Activated CD8-positive, alpha-beta memory T cell treated with anti-CD3 and anti-CD28 coated beads, Interleukin-2, amount 50 U/mL, for 1 hour (primary cell): ENCODE data around the gene GPI.
"Not testable (repeated sequence)": the region's sequence is repeated elsewhere in the genome, so short reads cannot be mapped to it uniquely, and the experiment has no call there.

Experiments used
- DNase-seq: peaks from one replicate; pipeline ENCODE4 v3.0.0-alpha.2; 2020; ENCODE audit errors: extremely low read depth

The GPI gene

GRCh38 chr19:34364830-34365462 lies at the start of gene GPI:
TSS of gene GPI (plus strand) at chr19:34365196. CDS start at chr19:34365267, 71 bp downstream.
- DNase-seq: peak; percentile 20

DNA sequence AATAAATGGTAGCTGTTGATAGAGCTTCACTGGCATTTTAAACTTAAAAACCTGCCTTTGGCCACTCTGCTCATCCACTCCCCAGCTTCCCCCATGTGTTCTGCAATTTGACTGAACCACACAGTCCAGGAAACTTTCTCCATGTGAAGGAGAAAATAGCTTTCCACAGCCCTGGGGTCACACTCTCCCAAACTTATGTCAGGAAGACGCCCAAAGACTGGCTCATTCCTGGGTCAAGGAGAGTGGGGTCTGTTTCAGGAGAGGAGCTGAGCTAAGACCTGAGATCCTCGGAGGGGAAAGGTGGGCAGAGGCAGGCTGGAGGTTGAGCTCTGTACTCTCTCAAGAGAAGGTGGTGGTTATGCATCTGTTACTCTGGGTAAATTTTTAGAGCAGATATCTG lies 48.7 kb upstream of the GPI start:
- DNase-seq: no peak

- DNase-seq: no peak
Measured at GRCh38 chr19:34316741-34317301, 48.2 kb upstream of the GPI start.

GRCh38 chr19:34317311-34317927 lies 47.6 kb upstream of the GPI start:
- no peak for DNase-seq

DNA sequence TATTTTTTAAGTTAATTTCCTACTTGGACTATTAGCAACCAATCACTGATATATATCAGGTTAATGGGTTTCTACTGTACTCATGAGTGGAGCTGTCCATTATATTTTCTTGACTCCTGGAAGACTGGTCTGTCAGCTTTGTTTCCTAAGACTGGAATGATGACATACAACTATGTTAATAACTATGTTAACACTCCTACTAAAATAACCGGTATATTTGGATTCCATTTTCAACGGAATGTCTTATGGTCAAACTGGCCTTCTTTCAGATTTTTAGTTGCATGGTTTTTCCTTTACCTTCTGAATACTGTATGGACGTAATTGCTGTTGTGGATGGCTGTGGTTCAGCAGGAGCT lies 45.8 kb upstream of the GPI start:
- DNase-seq: no peak

DNA sequence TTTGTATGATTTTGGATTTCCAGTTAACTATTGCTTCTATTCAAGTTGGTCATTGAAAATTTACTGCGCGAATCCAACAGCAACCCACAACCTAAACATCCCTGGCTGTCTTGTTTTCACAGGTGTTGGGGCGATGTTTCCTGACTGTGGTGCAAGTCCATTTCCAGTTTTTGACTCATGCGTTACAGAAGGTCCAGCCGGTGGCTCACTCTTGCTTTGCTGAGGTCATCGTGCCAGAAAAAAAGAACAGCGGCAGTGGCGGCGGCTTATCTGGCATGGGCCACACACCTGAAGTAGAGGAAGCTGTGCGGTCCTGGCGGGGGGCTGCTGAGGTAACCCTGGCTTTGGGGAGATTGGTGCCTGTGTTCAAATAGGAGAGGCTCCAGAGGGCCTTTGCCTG lies 45.2 kb upstream of the GPI start:
- DNase-seq: no peak

- no peak for DNase-seq
Measured at GRCh38 chr19:34320277-34320676, 44.7 kb upstream of the GPI start.

- no peak for DNase-seq
Measured at GRCh38 chr19:34321735-34322134, 43.3 kb upstream of the GPI start.

DNA sequence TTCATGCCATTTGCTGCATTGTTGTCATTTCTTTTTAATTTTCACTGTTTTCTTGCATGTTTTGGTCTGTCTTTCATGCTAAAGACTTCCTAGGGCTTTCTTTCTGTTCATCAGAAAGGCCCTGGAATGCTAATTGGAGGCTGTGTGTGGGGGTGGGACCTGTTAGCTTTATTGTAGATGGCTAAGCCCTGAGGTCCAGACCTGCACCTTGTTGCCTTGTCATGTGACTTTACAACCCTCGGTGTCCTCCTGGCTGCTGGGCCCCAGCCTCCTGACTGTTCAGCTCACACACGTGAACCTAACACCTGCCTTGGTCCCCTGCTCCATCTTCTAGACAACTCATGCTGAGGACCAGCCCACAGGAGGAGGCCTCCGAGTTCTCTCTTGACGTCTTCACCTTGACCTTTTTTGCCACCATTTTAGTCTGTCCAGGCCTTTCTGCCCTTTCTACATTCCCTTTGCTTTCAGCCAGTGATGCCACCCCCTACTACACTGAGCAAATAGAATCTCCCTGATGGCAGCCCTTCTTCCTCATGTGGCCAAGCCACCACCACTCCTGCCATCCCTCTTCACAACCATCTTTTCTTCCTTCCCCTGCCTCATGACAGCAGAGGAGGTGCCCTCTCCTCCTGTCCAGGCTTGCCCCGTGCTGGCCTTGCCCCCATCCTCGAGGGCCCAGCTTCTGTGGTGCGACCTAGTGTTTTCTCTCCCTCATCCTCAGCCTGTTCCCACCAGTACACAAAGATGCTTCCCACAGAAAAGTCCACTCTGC lies 41.4 kb upstream of the GPI start:
- no peak for DNase-seq

GRCh38 chr19:34324320-34324719 lies 40.7 kb upstream of the GPI start:
- DNase-seq: no peak

- no peak for DNase-seq
Measured at GRCh38 chr19:34325181-34325580, 39.8 kb upstream of the GPI start.

DNA sequence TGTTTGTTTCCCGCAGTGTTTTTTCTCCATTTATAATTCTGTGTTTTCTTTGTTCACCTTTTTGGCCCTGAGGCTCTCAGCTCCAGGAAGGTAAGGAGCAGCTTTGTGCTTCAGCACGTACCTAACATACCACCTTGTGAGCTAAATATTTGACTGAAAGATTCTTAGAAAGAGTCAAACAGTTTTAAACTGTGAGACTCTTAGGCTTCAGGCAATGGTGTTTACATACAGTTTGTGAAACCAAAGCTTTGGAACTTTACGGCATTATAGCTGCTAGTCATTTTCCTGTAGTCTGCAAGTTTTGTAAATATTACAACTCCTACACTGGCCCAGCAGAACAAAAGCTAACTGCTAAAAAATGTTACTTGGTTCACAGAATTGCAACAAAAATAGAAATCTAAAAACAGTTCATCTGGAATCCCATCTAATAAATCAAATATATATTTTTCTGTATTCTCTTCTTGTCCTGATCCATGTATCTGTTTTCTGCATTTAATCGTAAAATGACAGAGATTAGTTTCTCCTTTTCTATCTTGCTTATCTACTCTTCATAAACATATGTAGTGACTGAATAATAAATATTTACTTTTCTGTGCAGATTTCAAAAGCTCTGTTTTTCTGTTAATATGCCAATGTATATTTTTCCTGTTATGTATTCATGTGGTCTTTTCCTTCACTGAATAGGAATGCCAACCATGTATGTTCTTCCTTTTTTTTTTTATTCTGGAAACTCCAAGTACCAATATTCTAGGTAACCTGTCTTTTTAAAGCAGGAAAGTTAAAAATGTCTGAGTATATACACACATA lies 38.8 kb upstream of the GPI start:
- no peak for DNase-seq

DNA sequence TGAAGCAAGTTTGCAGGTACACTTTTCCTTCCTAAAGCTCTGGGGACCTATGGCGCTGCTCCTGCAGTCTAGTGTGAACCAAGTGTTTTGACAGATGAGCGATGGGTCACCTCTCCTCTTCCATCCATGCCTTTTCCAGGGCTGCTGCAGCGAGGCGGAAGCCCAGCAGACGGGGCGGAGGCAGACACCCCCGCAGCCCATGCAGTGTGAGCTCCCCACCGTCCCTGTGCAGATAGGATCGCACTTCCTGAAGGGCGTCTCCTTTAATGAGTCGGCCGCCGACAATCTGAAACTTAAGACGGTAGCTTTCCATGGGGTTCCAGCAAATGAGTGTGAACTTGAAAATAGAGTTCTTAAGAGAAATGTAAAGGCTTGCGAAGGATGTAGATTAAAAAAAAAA lies 37.1 kb upstream of the GPI start:
- DNase-seq: no peak

- DNase-seq: no peak
Measured at GRCh38 chr19:34328982-34329381, 36.0 kb upstream of the GPI start.

DNA sequence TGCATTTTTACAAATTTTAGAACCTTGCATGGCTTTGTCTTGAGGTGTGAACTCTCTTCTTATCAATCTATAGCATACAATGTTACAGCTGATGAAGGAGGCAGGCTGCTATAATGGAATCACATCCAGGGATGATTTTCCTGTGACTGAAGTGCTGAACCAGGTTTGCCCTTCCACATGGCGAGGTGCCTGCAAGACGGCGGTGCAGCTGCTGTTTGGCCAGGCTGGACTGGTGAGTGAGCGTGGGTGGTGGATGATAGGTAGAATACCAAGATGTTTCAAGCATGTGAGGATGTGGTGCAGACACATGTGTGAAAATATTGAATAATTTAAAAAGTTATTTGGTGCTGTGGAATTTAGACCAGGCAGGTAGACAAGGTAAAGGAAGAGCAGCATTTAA lies 34.9 kb upstream of the GPI start:
- DNase-seq: no peak

GRCh38 chr19:34330596-34330995 lies 34.4 kb upstream of the GPI start:
- not testable (repeated sequence) for DNase-seq

DNA sequence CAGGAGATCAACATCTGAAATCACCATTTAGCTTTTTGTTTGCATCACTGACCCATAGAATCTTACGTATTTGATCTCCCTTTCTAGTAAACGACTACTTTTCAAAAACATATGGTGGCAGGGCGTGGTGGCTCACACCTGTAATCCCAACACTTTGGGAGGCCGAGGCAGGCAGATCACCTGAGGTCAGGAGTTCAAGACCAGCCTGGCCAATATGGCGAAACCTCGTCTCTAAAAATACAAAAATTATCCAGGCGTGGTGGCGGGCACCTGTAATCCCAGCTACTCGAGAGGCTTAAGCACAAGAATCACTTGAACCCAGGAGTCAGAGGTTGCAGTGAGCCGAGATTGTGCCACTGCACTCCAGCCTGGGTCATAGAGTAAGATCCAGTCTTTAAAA lies 33.4 kb upstream of the GPI start:
- not testable (repeated sequence) for DNase-seq

DNA sequence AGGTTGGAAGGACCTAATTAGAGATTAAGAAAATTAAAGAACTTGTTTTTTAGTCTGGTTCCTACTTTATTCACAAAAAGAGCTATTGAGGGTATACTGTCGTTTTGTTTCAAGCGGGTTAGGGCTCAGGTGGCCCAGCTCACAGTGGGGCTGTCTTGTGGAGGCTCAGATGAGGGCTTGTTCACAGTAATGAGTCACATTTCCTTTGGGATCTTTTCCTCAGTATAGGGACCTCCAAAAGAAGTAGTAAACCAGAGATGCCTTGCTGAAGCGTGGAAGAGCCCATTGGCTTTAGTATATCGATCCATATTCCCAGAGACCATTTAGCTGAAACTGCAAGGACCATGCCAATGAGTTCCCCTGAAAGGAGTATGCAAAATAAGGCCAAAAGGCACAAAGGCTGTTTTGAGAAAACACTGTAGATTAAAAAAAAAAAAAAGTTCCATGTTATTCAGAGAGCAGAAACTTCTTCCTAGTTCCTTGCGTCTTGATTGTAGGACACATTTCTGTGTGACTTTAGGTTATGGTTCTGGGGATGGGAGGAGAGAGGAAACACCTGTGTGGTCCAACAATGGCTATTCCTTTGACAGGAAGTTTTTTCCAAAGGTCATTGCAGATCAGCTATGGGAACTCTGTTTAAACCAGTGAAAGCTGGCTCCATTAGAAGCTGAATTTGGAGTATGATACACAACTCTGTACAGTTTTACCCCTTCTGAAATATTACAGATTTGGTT lies 32.8 kb upstream of the GPI start:
- DNase-seq: no peak

GRCh38 chr19:34335914-34336313 lies 29.1 kb upstream of the GPI start:
- DNase-seq: no peak

- peak; percentile 24 for DNase-seq
Measured at GRCh38 chr19:34336781-34337271, 28.2 kb upstream of the GPI start.

DNA sequence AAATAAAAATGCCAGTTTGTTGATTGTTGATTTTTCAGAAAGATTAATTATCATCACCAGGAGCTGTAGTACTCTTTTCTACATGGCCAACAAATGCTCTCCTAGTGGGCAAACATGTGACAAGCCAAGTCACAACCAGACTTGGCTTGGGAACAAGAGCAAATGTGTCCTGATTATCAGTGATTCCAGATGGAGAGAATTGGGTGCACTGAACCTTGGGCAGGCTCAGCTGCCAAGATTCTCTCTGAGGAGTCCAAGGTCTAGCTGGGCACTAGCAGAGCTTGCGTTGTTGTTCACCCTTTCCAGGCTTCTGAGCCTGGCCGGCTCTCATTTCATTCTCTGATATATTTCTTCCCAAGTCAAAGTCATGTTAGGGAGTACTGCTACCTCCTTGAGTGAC lies 27.3 kb upstream of the GPI start:
- no peak for DNase-seq
